Kidney (tissue), 14 donors: ENCODE results near the gene NT5DC1. TPM values are rescaled to one million over a fixed set of nuclear protein-coding genes. Genes with fewer than 3 reads are reported as not detected.

Experiments
- DNase-seq, 5 donors: peaks; one replicate each; pipeline ENCODE4 v3.0.0-alpha.2; 2013 to 2020
- FAIRE-seq: peaks from 2 replicates; lab custom pipeline; 2012; peaks lifted over from hg19 to GRCh38; lab: Jason Lieb, UNC
- H3K27ac ChIP-seq, 2 donors: one replicate each; pipeline ENCODE4 v1.7.0; 2013; ENCODE audit warnings: low read depth in 2 of 2, low read length in 2 of 2, inconsistent platforms in 1 of 2
- H3K27me3 ChIP-seq: one replicate; pipeline ENCODE4 v1.7.1; 2013; ENCODE audit warnings: low read length, inconsistent platforms; ENCODE audit not compliant: control insufficient read depth, insufficient read depth
- H3K36me3 ChIP-seq, 3 donors: one replicate each; pipeline versions ENCODE4 v1.7.0 to v1.7.1; 2013; ENCODE audit warnings: low read length in 3 of 3, control low read depth in 1 of 3, inconsistent platforms in 1 of 3; ENCODE audit not compliant: insufficient read depth in 3 of 3, control insufficient read depth in 2 of 3
- H3K4me1 ChIP-seq, 3 donors: one replicate each; pipeline versions ENCODE4 v1.7.0 to v1.7.1; 2013; ENCODE audit warnings: low read length in 3 of 3, inconsistent platforms in 1 of 3, low read depth in 1 of 3; ENCODE audit not compliant: control insufficient read depth in 2 of 3, insufficient read depth in 2 of 3
- H3K4me3 ChIP-seq, 3 donors: one replicate each; pipeline versions ENCODE4 v1.7.0 to v1.8.1; 2013; ENCODE audit warnings: low read length in 3 of 3, control low read depth in 1 of 3, inconsistent platforms in 1 of 3
- H3K9ac ChIP-seq, 3 donors: one replicate each; pipeline versions ENCODE4 v1.7.0 to v1.7.1; 2013; ENCODE audit warnings: low read length in 3 of 3, control low read depth in 1 of 3, inconsistent platforms in 1 of 3
- H3K9me3 ChIP-seq, 3 donors: one replicate each; pipeline versions ENCODE4 v1.7.0 to v1.7.1; 2013; ENCODE audit warnings: low read length in 3 of 3, control low read depth in 1 of 3, inconsistent platforms in 1 of 3; ENCODE audit not compliant: control insufficient read depth in 2 of 3, insufficient read depth in 1 of 3
- intact Hi-C: fragments of 100-400 bp; cut with DNase I; formaldehyde crosslinking; loops from one replicate; pipeline ENCODE4 v1.11.1; 2022
- polyA plus RNA-seq: library from polyadenylated mRNA; stranded (reverse); fragments of 350-450 nt; fragmentation: Illumina TruSeq; extraction: RNeasy Lipid Tissue Mini Kit (QIAGEN cat#74804); gene quantifications from one replicate; pipeline ENCODE4 v1.2.3, GENCODE V29; 2014; ENCODE audit warnings: low read depth, low replicate concordance; ENCODE audit not compliant: insufficient read depth
- total RNA-seq: library from RNA; stranded (reverse); fragmentation: NEBNext Ultra II Directional; extraction: Animal tissue kit (Norgen Biotek cat#: 25700); gene quantifications from one replicate; pipeline ENCODE4 v1.2.1, GENCODE V29; 2021
- TF ChIP-seq, protein P1 (sequence below): IDR thresholded peaks from 3 replicates; pipeline ENCODE4 v1.5.1; 2012; ENCODE audit warnings: mild to moderate bottlenecking, moderate library complexity, borderline replicate concordance; ENCODE audit not compliant: insufficient read depth; ENCODE audit errors: extremely low read depth
- donor health status: control.
- donor health status: control.
- donor health status: control.
- donor health status: control.
- donor health status: control.
- donor health status: DM: yes; HTN: yes; CAD: no.
- donor health status: Normal renal cell carcinoma (clear cell type).

NT5DC1 gene
- total and polyA plus RNA-seq, 2 donors from 2014 or later: 34.8 to 41.7 TPM

DNA sequence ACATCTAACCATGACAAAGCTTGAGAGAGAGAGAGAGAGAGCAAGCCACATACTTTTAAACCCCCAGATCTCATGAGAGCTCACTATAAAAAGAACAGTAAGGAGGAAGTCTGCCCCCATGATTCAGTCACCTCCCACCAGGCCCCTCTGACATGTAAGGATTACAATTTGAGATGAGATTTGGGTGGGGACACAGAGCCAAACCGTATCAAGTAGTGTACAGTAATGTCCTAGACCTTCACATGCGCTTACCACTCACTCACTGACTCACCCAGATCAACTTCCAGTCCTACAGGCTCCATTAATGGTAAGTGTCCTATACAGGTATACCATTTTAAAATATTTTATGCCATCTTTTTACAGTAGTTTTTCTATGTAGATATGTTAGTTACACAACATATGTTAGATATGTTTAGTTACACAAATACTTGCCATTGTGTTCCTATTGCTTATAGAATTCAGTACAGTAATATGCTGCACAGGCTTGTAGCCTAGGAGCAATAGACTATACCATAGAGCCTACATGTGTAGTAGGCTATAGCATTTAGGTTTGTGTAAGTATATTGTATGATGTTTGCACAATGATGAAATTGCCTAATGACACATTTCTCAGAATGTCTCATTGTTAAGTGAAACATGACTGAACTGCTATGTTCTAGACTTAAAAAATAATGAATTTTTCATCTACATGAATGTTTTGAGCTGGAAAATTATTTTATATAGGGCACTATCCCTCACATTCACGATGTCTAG lies 167.4 kb downstream of the NT5DC1 start:
- no peak for DNase-seq
- H3K9ac ChIP-seq: no peak overlapping the region
- TF ChIP-seq, protein P1, sequence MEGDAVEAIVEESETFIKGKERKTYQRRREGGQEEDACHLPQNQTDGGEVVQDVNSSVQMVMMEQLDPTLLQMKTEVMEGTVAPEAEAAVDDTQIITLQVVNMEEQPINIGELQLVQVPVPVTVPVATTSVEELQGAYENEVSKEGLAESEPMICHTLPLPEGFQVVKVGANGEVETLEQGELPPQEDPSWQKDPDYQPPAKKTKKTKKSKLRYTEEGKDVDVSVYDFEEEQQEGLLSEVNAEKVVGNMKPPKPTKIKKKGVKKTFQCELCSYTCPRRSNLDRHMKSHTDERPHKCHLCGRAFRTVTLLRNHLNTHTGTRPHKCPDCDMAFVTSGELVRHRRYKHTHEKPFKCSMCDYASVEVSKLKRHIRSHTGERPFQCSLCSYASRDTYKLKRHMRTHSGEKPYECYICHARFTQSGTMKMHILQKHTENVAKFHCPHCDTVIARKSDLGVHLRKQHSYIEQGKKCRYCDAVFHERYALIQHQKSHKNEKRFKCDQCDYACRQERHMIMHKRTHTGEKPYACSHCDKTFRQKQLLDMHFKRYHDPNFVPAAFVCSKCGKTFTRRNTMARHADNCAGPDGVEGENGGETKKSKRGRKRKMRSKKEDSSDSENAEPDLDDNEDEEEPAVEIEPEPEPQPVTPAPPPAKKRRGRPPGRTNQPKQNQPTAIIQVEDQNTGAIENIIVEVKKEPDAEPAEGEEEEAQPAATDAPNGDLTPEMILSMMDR: no peak
- H3K4me1 ChIP-seq: no peaks in the 10 kb centered on the region
- FAIRE-seq: no peak
- no peak overlapping the region for H3K27ac ChIP-seq
- peaks cover 0 to 6% (median 2%) of the 10 kb centered on the region in 3 donors for H3K36me3 ChIP-seq
- no peaks in the 10 kb centered on the region for H3K9me3 ChIP-seq
- H3K27me3 ChIP-seq: no peaks in the 10 kb centered on the region
- intact Hi-C loops: no loop called here
- H3K4me3 ChIP-seq: no peak overlapping the region

DNA sequence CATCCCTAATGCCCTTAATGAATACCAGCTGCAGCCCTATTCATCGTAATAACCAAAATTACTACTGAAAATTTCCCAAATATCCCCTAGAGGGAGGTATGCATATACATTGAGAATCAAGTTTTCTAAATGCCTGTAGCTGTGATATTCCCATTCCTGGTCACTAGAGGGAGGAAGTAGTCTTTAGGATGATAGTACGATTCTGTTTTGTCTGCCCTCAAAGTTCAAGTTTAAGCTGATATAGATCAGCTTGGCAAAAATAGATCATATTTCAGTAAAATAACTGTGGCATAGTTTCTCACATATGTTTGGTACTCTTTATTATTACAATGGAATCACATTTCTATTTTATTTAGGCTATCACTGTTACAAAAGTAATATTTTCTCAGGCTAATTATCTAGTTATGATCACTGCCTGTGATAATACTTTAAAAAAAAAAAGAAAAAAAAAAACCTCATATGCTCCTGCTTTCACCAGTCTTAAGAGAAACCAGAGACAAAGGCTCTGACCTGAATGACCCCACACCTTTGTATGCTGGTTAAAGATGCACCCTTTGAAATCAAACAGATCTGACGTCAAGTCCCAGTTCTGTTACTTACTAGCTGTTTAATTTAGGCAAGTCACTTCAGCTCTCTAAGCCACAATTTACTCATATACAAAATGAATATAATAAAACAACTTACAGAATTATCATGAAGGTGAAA lies 168.1 kb downstream of the NT5DC1 start:
- no peak overlapping the region for H3K27ac ChIP-seq
- intact Hi-C loops: no loop called here
- peaks cover 0 to 8% (median 2%) of the 10 kb centered on the region in 3 donors for H3K36me3 ChIP-seq
- FAIRE-seq (peak; percentile 62), DNase-seq (peak in 2 of 5 donors; percentile 80 to 88)
- H3K4me1 ChIP-seq: no peaks in the 10 kb centered on the region
- H3K4me3 ChIP-seq: no peak overlapping the region
- no peak overlapping the region for H3K9ac ChIP-seq
- H3K9me3 ChIP-seq: no peaks in the 10 kb centered on the region
- TF ChIP-seq, protein P1: peak; percentile 73
- no peaks in the 10 kb centered on the region for H3K27me3 ChIP-seq

DNA sequence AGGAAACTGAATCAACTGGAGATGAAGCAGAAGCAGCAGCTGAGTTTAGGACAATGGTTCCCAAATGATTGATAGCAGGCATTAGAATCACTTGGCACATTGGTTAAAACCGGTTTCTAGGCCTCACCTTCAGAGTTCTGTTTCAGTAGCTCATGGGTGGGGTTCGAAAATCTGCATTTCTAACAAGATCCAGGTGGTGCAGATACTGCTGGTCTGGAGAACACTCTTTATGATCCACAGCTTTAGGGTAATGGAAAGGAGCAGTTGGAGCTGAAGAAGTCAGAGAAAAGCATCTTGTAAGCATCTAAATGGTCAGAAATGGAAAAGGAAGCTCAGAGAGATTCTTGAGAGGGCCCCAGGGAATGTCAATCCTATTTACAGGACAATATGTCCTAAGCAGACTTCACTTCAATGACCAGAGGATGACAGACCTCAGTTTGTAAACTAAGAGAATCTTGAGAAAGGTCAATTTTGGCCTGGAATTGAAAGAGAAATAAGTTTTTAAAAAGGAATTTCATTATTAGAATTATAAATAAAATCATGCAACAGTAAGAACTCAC lies 170.6 kb downstream of the NT5DC1 start:
- no peak for DNase-seq
- Histone ChIP-seq H3K27ac (no peak overlapping the region), H3K9ac (no peak overlapping the region), H3K9me3 (no peaks in the 10 kb centered on the region), H3K27me3 (no peaks in the 10 kb centered on the region), H3K4me1 (peaks cover 0 to 7% (median 2%) of the 10 kb centered on the region in 3 donors), H3K36me3 (peaks cover 0 to 8% (median 2%) of the 10 kb centered on the region in 3 donors), H3K4me3 (no peak overlapping the region)
- TF ChIP-seq, protein P1: no peak
- FAIRE-seq: no peak
- intact Hi-C loops: no loop called here
